Left lung (tissue), 10 donors: Measurements from ENCODE around the gene TNNI3K. TPM values are rescaled to one million over a fixed set of nuclear protein-coding genes. Genes with fewer than 3 reads are reported as not detected.

Experiments
- ATAC-seq: fragments of 200-7000 bp; cut with Tn5 transposase; one replicate; pipeline ENCODE4 v1.9.1; 2020; ENCODE audit warnings: moderate library complexity
- DNase-seq, 4 donors: peaks; one replicate each; pipeline ENCODE4 v3.0.0-alpha.2; 2013 to 2020
- H3K27ac ChIP-seq, 2 donors: fragments of 200-600 bp; sonication (generic) in 1 of 2; one replicate each; pipeline versions ENCODE4 v1.5.0 to v1.8.0; 2020 to 2021
- H3K27me3 ChIP-seq, 2 donors: fragments of 200-600 bp; sonication (generic) in 1 of 2; one replicate each; pipeline versions ENCODE4 v1.5.0 to v1.8.0; 2020 to 2021
- H3K36me3 ChIP-seq, 2 donors: fragments of 200-600 bp; sonication (generic) in 1 of 2; one replicate each; pipeline versions ENCODE4 v1.5.0 to v1.8.0; 2020 to 2021
- H3K4me1 ChIP-seq, 2 donors: fragments of 200-600 bp; one replicate each; pipeline ENCODE4 v1.8.0; 2021
- H3K4me3 ChIP-seq, 2 donors: fragments of 200-600 bp; sonication (generic) in 1 of 2; one replicate each; pipeline versions ENCODE4 v1.5.0 to v1.8.0; 2020 to 2021; ENCODE audit warnings: mild to moderate bottlenecking in 1 of 2
- H3K9me3 ChIP-seq, 2 donors: fragments of 200-600 bp; sonication (generic) in 1 of 2; one replicate each; pipeline versions ENCODE4 v1.5.0 to v1.8.0; 2020 to 2021
- CTCF ChIP-seq, 2 donors: fragments of 200-600 bp; sonication (generic) in 1 of 2; IDR thresholded peaks; one replicate each; pipeline versions ENCODE4 v1.5.0 to v1.8.0; 2021; ENCODE audit warnings: antibody characterized with exemption in 2 of 2
- intact Hi-C, 2 donors: fragments of 100-400 bp; cut with DNase I; formaldehyde crosslinking; loops; one replicate each; pipeline versions ENCODE4 v1.11.2 to v1.14.2; 2022
- polyA plus RNA-seq, 6 donors: library from polyadenylated mRNA; unstranded; fragments of 120-200 nt; gene quantifications; one replicate each; pipeline ENCODE4 v1.2.1, GENCODE V29; 2013; ENCODE audit not compliant: insufficient read length in 6 of 6
- total RNA-seq, 2 donors: library from RNA; stranded (reverse); fragmentation: NEBNext Ultra II Directional; extraction: Animal tissue kit (Norgen Biotek cat#: 25700); gene quantifications; one replicate each; pipeline ENCODE4 v1.2.1, GENCODE V29; 2021
- donor health status: DM: no; HTN: yes; CAD: no.
- donor health status: DM: no; HTN: no; CAD: no.

The TNNI3K gene
- total and polyA plus RNA-seq, 8 donors = 0.38 to 2.0 (median 1.1) TPM

GRCh38 chr1:74286414-74286813 lies 51.2 kb downstream of the TNNI3K start:
- Histone ChIP-seq H3K4me1 (no peaks in the 10 kb centered on the region), H3K27ac (no peak overlapping the region), H3K36me3 (no peaks in the 10 kb centered on the region), H3K27me3 (no peaks in the 10 kb centered on the region), H3K9me3 (peaks cover 0 to 9% of the 10 kb centered on the region in 2 donors), H3K4me3 (no peak overlapping the region)
- TF ChIP-seq CTCF (IDR thresholded peaks at IDR 0.05) = no peak
- ATAC-seq (no peak), DNase-seq (peak in 1 of 4 donors; percentile 19)
- intact Hi-C loops = no loop called here

GRCh38 chr1:74314438-74314837 lies 79.3 kb downstream of the TNNI3K start:
- no peak for DNase-seq
- TF ChIP-seq CTCF (IDR thresholded peaks at IDR 0.05) = no peak
- Histone ChIP-seq H3K9me3 (no peaks in the 10 kb centered on the region), H3K27ac (no peak overlapping the region), H3K4me3 (no peak overlapping the region), H3K4me1 (no peaks in the 10 kb centered on the region), H3K27me3 (no peaks in the 10 kb centered on the region), H3K36me3 (no peaks in the 10 kb centered on the region)
- intact Hi-C loops = no loop called here
- ATAC-seq = no peak

GRCh38 chr1:74316302-74316701 lies 81.1 kb downstream of the TNNI3K start:
- Histone ChIP-seq H3K36me3 (no peaks in the 10 kb centered on the region), H3K27me3 (no peaks in the 10 kb centered on the region), H3K4me1 (no peaks in the 10 kb centered on the region), H3K4me3 (no peak overlapping the region), H3K9me3 (no peaks in the 10 kb centered on the region), H3K27ac (no peak overlapping the region)
- ATAC-seq = no peak
- TF ChIP-seq CTCF (IDR thresholded peaks at IDR 0.05) = no peak
- no peak for DNase-seq
- intact Hi-C loops = no loop called here

GRCh38 chr1:74317663-74318062 lies 82.5 kb downstream of the TNNI3K start:
- H3K4me3 ChIP-seq = no peak overlapping the region
- intact Hi-C loops = no loop called here
- ATAC-seq = no peak

GRCh38 chr1:74323937-74324473 lies 88.8 kb downstream of the TNNI3K start:
- no peaks in the 10 kb centered on the region for H3K36me3 ChIP-seq
- no peaks in the 10 kb centered on the region for H3K9me3 ChIP-seq
- H3K4me3 ChIP-seq = no peak overlapping the region
- intact Hi-C loops = no loop called here
- H3K4me1 ChIP-seq = no peaks in the 10 kb centered on the region
- peak in 1 of 4 donors; percentile 5 for DNase-seq
- peak; percentile 33 for ATAC-seq
- no peak overlapping the region for H3K27ac ChIP-seq
- TF ChIP-seq CTCF (IDR thresholded peaks at IDR 0.05) = no peak
- H3K27me3 ChIP-seq = no peaks in the 10 kb centered on the region

More at GRCh38 chr1:74317663-74318062, 82.5 kb downstream of the TNNI3K start:
- TF ChIP-seq CTCF (IDR thresholded peaks at IDR 0.05) = no peak
- Histone ChIP-seq H3K27me3 (no peaks in the 10 kb centered on the region), H3K27ac (no peak overlapping the region), H3K36me3 (no peaks in the 10 kb centered on the region), H3K4me1 (no peaks in the 10 kb centered on the region), H3K9me3 (no peaks in the 10 kb centered on the region)
- DNase-seq = no peak
